ENCODE data around the gene SOCS6. TPM values are rescaled to one million over a fixed set of nuclear protein-coding genes. Genes with fewer than 3 reads are reported as not detected.
"Not testable (repeated sequence)": the region's sequence is repeated elsewhere in the genome, so short reads cannot be mapped to it uniquely, and the experiment has no call there.

SOCS6 gene
- total RNA-seq, 1 experiment from 2014 or later, result not detected

GRCh38 chr18:70349316-70349715 is 60.5 kb downstream of the SOCS6 start:
- Histone ChIP-seq H3K27ac (ENCODE audit: low read length) (no peak overlapping the region), H3K9me2 (replicated peaks; ENCODE audit: insufficient read depth, low read length) (no peaks in the 10 kb centered on the region), H3K4me2 (ENCODE audit: low read depth, low read length, poor library complexity, severe bottlenecking) (no peak overlapping the region), H2AFZ (ENCODE audit: low read length) (no peak overlapping the region), H4K20me1 (ENCODE audit: insufficient read depth, low read depth, low read length) (no peaks in the 10 kb centered on the region), H3K9me3 (ENCODE audit: low read length) (no peaks in the 10 kb centered on the region), H3K36me3 (ENCODE audit: insufficient read depth, low read length) (no peaks in the 10 kb centered on the region), H3K4me1 (ENCODE audit: low read length) (no peaks in the 10 kb centered on the region), H3K9ac (ENCODE audit: low read length) (no peak overlapping the region), H3K79me2 (ENCODE audit: low read length) (no peaks in the 10 kb centered on the region), H3K4me3 (ENCODE audit: low read length) (no peak overlapping the region), H3K27me3 (ENCODE audit: low read length) (no peaks in the 10 kb centered on the region)
- no peak for DNase-seq

- Histone ChIP-seq H3K27ac (ENCODE audit: low read length) (no peak overlapping the region), H3K4me2 (ENCODE audit: low read depth, low read length, poor library complexity, severe bottlenecking) (no peak overlapping the region), H3K36me3 (ENCODE audit: insufficient read depth, low read length) (no peaks in the 10 kb centered on the region), H3K27me3 (ENCODE audit: low read length) (no peaks in the 10 kb centered on the region), H2AFZ (ENCODE audit: low read length) (no peak overlapping the region), H3K4me3 (ENCODE audit: low read length) (no peak overlapping the region), H3K79me2 (ENCODE audit: low read length) (no peaks in the 10 kb centered on the region), H3K9me3 (ENCODE audit: low read length) (no peaks in the 10 kb centered on the region), H3K9ac (ENCODE audit: low read length) (no peak overlapping the region), H3K9me2 (replicated peaks; ENCODE audit: insufficient read depth, low read length) (no peaks in the 10 kb centered on the region), H4K20me1 (ENCODE audit: insufficient read depth, low read depth, low read length) (no peaks in the 10 kb centered on the region), H3K4me1 (ENCODE audit: low read length) (no peaks in the 10 kb centered on the region)
- no peak for DNase-seq
Measured at GRCh38 chr18:70354080-70354479, 65.2 kb downstream of the SOCS6 start.

DNA sequence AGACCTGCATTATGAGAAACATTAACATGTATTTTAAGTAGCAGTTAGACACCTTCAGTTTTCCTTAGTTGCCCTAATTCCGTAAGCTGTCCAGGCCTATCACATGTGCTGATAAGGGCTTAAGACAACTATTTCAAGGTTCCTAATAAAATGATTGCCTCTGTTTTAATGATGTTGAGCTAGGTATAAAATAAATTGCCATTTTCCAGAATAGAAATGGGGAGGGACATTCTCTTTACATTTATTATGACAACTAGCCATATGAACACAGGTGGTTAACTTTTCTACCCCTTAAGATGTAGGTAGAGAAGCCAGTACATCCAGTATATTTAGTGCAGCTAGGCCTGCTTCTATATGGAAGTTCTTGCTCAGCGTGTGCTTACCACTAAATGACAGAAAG is 65.9 kb downstream of the SOCS6 start:
- no peaks in the 10 kb centered on the region for H3K9me2 ChIP-seq (replicated peaks; ENCODE audit: insufficient read depth, low read length)
- H3K79me2 ChIP-seq (ENCODE audit: low read length), result no peaks in the 10 kb centered on the region
- H3K27me3 ChIP-seq (ENCODE audit: low read length), result no peaks in the 10 kb centered on the region
- H3K27ac ChIP-seq (ENCODE audit: low read length), result no peak overlapping the region
- H3K4me2 ChIP-seq (ENCODE audit: low read depth, low read length, poor library complexity, severe bottlenecking), result no peak overlapping the region
- no peak overlapping the region for H3K4me3 ChIP-seq (ENCODE audit: low read length)
- H3K4me1 ChIP-seq (ENCODE audit: low read length), result no peaks in the 10 kb centered on the region
- DNase-seq, result no peak
- no peaks in the 10 kb centered on the region for H4K20me1 ChIP-seq (ENCODE audit: insufficient read depth, low read depth, low read length)
- H2AFZ ChIP-seq (ENCODE audit: low read length), result no peak overlapping the region
- no peak overlapping the region for H3K9ac ChIP-seq (ENCODE audit: low read length)
- no peaks in the 10 kb centered on the region for H3K9me3 ChIP-seq (ENCODE audit: low read length)
- H3K36me3 ChIP-seq (ENCODE audit: insufficient read depth, low read length), result no peaks in the 10 kb centered on the region

GRCh38 chr18:70355620-70356385 is 67.0 kb downstream of the SOCS6 start:
- Histone ChIP-seq H2AFZ (ENCODE audit: low read length) (no peak overlapping the region), H3K79me2 (ENCODE audit: low read length) (no peaks in the 10 kb centered on the region), H3K36me3 (ENCODE audit: insufficient read depth, low read length) (no peaks in the 10 kb centered on the region), H3K9me2 (replicated peaks; ENCODE audit: insufficient read depth, low read length) (no peaks in the 10 kb centered on the region), H3K4me1 (ENCODE audit: low read length) (no peaks in the 10 kb centered on the region), H3K27ac (ENCODE audit: low read length) (no peak overlapping the region), H3K4me2 (ENCODE audit: low read depth, low read length, poor library complexity, severe bottlenecking) (no peak overlapping the region), H3K9ac (ENCODE audit: low read length) (no peak overlapping the region), H3K4me3 (ENCODE audit: low read length) (no peak overlapping the region), H3K9me3 (ENCODE audit: low read length) (no peaks in the 10 kb centered on the region), H3K27me3 (ENCODE audit: low read length) (no peaks in the 10 kb centered on the region), H4K20me1 (ENCODE audit: insufficient read depth, low read depth, low read length) (no peaks in the 10 kb centered on the region)
- DNase-seq, result no peak

- H3K27me3 ChIP-seq (ENCODE audit: low read length); H3K9me3 ChIP-seq (ENCODE audit: low read length); H3K4me3 ChIP-seq (ENCODE audit: low read length); H3K4me2 ChIP-seq (ENCODE audit: low read depth, low read length, poor library complexity, severe bottlenecking); H3K4me1 ChIP-seq (ENCODE audit: low read length); H3K27ac ChIP-seq (ENCODE audit: low read length); H3K9ac ChIP-seq (ENCODE audit: low read length); H4K20me1 ChIP-seq (ENCODE audit: insufficient read depth, low read depth, low read length); H2AFZ ChIP-seq (ENCODE audit: low read length); H3K9me2 ChIP-seq (replicated peaks; ENCODE audit: insufficient read depth, low read length); H3K79me2 ChIP-seq (ENCODE audit: low read length); DNase-seq; H3K36me3 ChIP-seq (ENCODE audit: insufficient read depth, low read length): not testable (repeated sequence)
Measured at GRCh38 chr18:70358105-70358406, 69.2 kb downstream of the SOCS6 start.

DNA sequence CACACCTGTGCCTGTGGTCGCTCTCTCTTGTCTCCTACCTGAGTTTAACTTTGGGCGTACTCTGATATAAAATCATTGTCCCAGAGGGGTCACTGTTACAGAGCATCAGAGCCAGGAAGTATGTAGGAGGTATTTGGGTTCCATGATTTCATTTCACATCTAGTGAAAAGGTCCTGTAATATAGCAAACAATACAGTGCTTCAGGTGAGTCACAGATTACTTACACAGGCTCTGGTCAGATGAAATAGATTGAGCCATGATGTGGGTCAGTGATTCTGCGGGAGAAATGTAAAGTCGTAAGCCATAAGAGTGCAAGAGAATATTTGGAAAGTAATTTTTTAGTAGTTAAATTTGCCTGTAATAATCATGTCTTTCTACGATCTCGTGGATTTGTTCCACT is 70.2 kb downstream of the SOCS6 start:
- Histone ChIP-seq H4K20me1 (ENCODE audit: insufficient read depth, low read depth, low read length) (no peaks in the 10 kb centered on the region), H3K4me1 (ENCODE audit: low read length) (no peaks in the 10 kb centered on the region), H3K27ac (ENCODE audit: low read length) (no peak overlapping the region), H3K4me3 (ENCODE audit: low read length) (no peak overlapping the region), H3K79me2 (ENCODE audit: low read length) (no peaks in the 10 kb centered on the region), H3K4me2 (ENCODE audit: low read depth, low read length, poor library complexity, severe bottlenecking) (no peak overlapping the region), H3K36me3 (ENCODE audit: insufficient read depth, low read length) (no peaks in the 10 kb centered on the region), H2AFZ (ENCODE audit: low read length) (no peak overlapping the region), H3K9me2 (replicated peaks; ENCODE audit: insufficient read depth, low read length) (no peaks in the 10 kb centered on the region), H3K9me3 (ENCODE audit: low read length) (no peaks in the 10 kb centered on the region), H3K9ac (ENCODE audit: low read length) (no peak overlapping the region), H3K27me3 (ENCODE audit: low read length) (no peaks in the 10 kb centered on the region)
- no peak for DNase-seq

GRCh38 chr18:70362258-70362657 is 73.4 kb downstream of the SOCS6 start:
- Histone ChIP-seq H3K4me3 (ENCODE audit: low read length) (no peak overlapping the region), H3K9me3 (ENCODE audit: low read length) (no peaks in the 10 kb centered on the region), H2AFZ (ENCODE audit: low read length) (no peak overlapping the region), H3K9ac (ENCODE audit: low read length) (no peak overlapping the region), H3K9me2 (replicated peaks; ENCODE audit: insufficient read depth, low read length) (no peaks in the 10 kb centered on the region), H4K20me1 (ENCODE audit: insufficient read depth, low read depth, low read length) (no peaks in the 10 kb centered on the region), H3K27me3 (ENCODE audit: low read length) (no peaks in the 10 kb centered on the region), H3K27ac (ENCODE audit: low read length) (no peak overlapping the region), H3K36me3 (ENCODE audit: insufficient read depth, low read length) (no peaks in the 10 kb centered on the region), H3K4me2 (ENCODE audit: low read depth, low read length, poor library complexity, severe bottlenecking) (no peak overlapping the region), H3K4me1 (ENCODE audit: low read length) (no peaks in the 10 kb centered on the region), H3K79me2 (ENCODE audit: low read length) (no peaks in the 10 kb centered on the region)
- DNase-seq, result no peak

- no peak overlapping the region for H3K4me2 ChIP-seq (ENCODE audit: low read depth, low read length, poor library complexity, severe bottlenecking)
- H3K27me3 ChIP-seq (ENCODE audit: low read length), result no peaks in the 10 kb centered on the region
- no peak overlapping the region for H3K27ac ChIP-seq (ENCODE audit: low read length)
- H3K9me2 ChIP-seq (replicated peaks; ENCODE audit: insufficient read depth, low read length), result no peaks in the 10 kb centered on the region
- H2AFZ ChIP-seq (ENCODE audit: low read length), result no peak overlapping the region
- no peaks in the 10 kb centered on the region for H3K4me1 ChIP-seq (ENCODE audit: low read length)
- no peak overlapping the region for H3K4me3 ChIP-seq (ENCODE audit: low read length)
- no peaks in the 10 kb centered on the region for H4K20me1 ChIP-seq (ENCODE audit: insufficient read depth, low read depth, low read length)
- H3K9me3 ChIP-seq (ENCODE audit: low read length), result no peaks in the 10 kb centered on the region
- H3K36me3 ChIP-seq (ENCODE audit: insufficient read depth, low read length), result no peaks in the 10 kb centered on the region
- no peaks in the 10 kb centered on the region for H3K79me2 ChIP-seq (ENCODE audit: low read length)
- DNase-seq, result no peak
- no peak overlapping the region for H3K9ac ChIP-seq (ENCODE audit: low read length)
Measured at GRCh38 chr18:70363861-70364260, 75.0 kb downstream of the SOCS6 start.

DNA sequence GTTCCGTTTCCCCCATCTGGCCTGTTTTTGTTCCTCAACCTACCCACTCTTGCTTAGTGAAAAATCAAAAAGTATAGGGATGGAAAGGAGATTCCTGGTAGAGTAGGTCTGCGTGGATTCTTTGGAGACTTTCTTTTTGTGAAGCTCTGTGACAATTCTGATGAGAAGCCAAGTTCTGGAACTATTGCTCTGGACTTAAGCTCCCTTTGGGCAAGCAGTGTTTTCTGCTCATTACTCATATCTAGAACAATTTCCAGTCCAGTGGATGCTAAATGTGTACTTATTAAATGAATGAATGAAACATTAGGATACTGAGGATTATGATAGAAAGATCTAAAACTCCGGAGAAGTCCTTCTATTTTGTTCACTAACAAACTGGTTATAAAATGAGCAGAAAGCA is 76.5 kb downstream of the SOCS6 start:
- Histone ChIP-seq H3K36me3 (ENCODE audit: insufficient read depth, low read length) (no peaks in the 10 kb centered on the region), H3K4me2 (ENCODE audit: low read depth, low read length, poor library complexity, severe bottlenecking) (no peak overlapping the region)
- no peak for DNase-seq

More for the DNA sequence above, 76.5 kb downstream of the SOCS6 start:
- Histone ChIP-seq H3K4me1 (ENCODE audit: low read length) (no peaks in the 10 kb centered on the region), H3K27ac (ENCODE audit: low read length) (no peak overlapping the region), H2AFZ (ENCODE audit: low read length) (no peak overlapping the region), H3K27me3 (ENCODE audit: low read length) (no peaks in the 10 kb centered on the region), H3K79me2 (ENCODE audit: low read length) (no peaks in the 10 kb centered on the region), H3K4me3 (ENCODE audit: low read length) (no peak overlapping the region), H3K9me3 (ENCODE audit: low read length) (no peaks in the 10 kb centered on the region), H3K9ac (ENCODE audit: low read length) (no peak overlapping the region), H4K20me1 (ENCODE audit: insufficient read depth, low read depth, low read length) (no peaks in the 10 kb centered on the region), H3K9me2 (replicated peaks; ENCODE audit: insufficient read depth, low read length) (no peaks in the 10 kb centered on the region)

Measured in Karpas-422 (cell line).